GM20431 (cell line): ENCODE measurements around the gene HSD17B1.
"Not testable (repeated sequence)": the region's sequence is repeated elsewhere in the genome, so short reads cannot be mapped to it uniquely, and the experiment has no call there.

Source experiments
- in situ Hi-C: fragments of 300-500 bp; cut with MseI, MboI; formaldehyde crosslinking; loops from one replicate; pipeline ENCODE4 v1.15.0; 2020; ENCODE audit warnings: low sequenced_read_pairs; ENCODE audit not compliant: unreplicated experiment

HSD17B1 gene

DNA sequence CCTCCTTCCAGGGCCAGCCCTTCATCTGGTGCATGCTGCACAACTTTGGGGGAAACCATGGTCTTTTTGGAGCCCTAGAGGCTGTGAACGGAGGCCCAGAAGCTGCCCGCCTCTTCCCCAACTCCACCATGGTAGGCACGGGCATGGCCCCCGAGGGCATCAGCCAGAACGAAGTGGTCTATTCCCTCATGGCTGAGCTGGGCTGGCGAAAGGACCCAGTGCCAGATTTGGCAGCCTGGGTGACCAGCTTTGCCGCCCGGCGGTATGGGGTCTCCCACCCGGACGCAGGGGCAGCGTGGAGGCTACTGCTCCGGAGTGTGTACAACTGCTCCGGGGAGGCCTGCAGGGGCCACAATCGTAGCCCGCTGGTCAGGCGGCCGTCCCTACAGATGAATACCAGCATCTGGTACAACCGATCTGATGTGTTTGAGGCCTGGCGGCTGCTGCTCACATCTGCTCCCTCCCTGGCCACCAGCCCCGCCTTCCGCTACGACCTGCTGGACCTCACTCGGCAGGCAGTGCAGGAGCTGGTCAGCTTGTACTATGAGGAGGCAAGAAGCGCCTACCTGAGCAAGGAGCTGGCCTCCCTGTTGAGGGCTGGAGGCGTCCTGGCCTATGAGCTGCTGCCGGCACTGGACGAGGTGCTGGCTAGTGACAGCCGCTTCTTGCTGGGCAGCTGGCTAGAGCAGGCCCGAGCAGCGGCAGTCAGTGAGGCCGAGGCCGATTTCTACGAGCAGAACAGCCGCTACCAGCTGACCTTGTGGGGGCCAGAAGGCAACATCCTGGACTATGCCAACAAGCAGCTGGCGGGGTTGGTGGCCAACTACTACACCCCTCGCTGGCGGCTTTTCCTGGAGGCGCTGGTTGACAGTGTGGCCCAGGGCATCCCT, 9.3 kb upstream of the HSD17B1 start:
- in situ Hi-C loops: no loop called here

DNA sequence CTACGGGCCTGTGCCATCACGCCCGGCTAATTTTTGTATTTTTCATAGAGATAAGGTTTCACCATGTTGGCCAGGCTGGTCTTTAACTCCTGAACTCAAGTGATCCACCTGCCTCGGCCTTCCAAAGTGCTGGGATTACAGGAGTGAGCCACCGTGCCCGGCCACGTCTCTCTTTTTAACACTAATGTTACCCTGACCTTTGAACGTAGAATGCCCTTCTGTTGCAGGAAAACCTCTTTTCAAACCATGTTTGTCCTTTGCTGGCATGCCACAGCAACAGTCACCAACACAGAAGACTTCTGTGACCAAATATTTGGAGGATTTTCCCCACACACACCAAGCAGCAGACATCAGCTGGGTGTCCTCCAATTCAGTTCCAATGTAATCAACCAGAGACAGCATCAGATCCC, 7.8 kb upstream of the HSD17B1 start:
- in situ Hi-C loops: no loop called here

DNA sequence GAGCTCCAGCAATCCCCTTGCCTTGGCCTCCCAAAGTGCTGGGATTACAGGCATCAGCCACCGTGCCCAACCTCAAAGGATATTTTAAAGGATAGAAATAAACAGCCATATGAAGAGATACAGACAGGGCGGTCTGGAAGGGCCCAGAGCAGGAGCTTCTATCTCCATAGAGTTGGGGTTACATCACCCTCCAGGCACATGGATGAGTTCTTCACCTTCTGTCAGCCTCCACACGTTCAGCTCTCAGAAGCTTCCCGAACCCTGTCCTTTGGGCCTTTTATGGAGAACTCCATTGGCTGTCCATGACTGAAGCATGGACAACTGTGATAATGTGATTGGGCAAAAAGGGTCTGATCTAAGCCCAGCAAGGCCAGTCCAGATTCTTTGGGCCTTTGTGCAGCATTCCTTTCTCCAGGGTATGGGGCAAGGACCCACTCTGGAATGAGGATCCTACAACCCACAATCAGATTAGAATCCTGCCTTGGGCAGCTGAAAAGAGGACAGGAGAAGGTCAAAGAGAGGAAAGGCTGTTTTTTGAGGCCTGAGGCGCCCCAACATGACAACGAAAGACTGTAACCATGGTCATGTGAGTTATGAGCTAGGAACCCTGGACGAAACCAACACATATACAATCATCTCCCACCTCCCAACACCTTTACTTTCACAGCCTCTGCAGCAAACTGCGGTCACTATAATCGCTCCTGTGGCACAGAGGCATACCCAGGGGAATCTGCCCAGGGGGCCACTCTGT, 6.8 kb upstream of the HSD17B1 start:
- in situ Hi-C loops: not testable (repeated sequence)

DNA sequence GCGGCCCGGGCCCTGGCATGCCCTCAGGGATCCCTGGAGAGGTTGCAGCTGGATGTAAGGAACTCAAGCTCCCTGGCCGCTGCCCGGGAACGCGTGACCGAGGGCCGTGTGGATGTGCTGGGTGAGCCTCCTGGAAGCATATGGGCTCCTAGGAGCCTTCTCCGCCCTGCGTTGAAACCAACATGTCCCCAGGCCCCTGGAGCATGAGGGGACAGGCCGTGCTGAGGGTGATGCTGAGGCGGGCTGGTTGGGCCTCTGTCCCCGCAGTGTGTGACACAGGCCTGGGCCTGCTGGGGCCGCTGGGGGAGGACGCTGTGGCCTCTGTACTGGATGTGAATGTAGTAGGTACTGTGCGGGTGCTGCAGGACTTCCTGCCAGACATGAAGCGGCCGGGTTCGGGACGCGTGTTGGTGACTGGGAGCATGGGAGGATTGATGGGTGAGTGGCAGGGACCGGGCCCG, 5.7 kb upstream of the HSD17B1 start:
- in situ Hi-C loops: no loop called here

DNA sequence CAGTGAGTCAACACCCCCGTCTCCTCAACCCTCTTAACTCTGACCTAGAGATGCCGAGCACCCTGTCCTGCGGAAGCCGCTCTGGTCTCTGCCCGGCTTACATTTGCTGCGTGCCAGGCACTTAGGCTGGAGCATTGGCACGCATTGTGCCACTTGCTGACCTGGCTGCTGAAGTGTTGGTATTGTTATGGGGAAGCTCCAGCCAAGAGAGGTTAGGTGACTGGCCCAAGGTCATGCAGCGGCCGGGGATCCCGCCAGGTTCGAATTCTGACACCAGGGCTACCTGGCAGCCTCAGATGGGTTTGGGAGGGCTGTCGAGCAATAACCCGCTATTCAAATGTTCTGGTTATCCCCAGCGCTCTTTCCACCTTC, 5.0 kb upstream of the HSD17B1 start:
- in situ Hi-C loops: no loop called here

DNA sequence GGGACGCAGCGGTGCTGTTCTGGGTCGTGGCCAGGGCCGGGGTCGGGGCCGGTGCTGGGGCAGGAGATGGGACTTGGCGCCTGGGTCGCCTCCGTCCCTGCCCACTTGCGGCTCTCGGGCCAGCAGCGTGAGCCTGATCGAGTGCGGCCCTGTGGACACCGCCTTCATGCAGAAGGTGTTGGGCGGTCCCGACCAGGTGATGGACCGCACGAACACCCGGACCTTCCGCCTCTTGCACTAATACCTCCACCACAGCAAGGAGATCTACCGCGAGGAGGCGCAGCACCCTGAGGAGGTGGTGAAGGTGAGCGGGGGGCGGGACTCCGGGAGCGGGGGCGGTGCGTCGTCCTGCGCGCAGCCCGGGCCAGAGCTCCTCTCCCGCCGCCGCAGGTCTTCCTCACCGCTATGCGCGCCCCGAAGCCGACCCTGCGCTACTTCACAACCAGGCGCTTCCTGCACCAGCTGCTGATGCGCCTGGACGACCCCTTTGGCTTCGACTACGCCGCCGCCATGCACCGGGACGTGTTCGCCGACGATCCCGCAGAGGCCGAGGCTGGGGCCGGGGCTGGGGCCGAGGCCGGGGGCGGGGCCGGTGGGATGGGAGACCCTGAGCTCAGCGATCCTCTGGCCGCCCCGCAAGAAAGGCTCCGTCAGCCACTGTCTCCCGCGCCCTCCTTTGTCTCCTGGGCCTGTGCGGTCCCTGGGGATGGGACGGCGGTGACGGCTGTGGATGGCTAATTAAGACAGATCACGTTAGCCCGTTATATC, 4.5 kb upstream of the HSD17B1 start:
- in situ Hi-C loops: no loop called here

DNA sequence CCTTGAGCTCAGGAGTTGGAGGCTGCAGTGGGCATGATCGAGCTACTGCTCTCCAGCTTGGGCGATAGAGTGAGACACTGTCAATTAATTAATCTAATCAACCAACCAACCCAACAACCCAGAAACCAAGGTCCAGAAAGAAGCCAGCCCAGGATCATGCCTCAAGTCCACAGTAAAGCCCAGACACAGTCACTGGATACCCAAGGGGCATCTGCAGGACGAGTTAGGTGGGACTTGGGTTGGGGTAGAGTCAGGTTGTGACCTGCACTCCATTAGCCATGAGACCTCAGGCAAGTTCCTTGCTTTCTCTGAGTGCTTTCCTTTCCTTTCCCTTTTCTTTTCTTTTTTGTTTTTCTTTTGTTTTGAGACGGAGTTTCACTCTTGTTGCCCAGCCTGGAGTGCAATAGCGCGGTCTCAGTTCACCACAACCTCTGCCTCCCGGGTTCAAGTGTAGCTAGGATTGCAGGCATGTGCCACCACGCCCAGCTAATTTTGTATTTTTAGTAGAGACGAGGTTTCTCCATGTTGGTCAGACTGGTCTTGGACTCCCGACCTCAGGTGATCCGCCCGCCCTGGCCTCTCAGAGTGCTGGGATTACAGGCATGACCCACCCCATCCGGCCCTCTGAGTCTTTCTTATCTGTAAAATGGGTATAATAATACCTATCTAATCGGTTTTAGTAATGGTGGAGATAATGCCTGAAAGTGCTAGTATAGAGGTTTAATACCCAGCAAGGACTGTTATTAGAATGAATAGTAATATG, 3.5 kb upstream of the HSD17B1 start:
- in situ Hi-C loops: no loop called here

DNA sequence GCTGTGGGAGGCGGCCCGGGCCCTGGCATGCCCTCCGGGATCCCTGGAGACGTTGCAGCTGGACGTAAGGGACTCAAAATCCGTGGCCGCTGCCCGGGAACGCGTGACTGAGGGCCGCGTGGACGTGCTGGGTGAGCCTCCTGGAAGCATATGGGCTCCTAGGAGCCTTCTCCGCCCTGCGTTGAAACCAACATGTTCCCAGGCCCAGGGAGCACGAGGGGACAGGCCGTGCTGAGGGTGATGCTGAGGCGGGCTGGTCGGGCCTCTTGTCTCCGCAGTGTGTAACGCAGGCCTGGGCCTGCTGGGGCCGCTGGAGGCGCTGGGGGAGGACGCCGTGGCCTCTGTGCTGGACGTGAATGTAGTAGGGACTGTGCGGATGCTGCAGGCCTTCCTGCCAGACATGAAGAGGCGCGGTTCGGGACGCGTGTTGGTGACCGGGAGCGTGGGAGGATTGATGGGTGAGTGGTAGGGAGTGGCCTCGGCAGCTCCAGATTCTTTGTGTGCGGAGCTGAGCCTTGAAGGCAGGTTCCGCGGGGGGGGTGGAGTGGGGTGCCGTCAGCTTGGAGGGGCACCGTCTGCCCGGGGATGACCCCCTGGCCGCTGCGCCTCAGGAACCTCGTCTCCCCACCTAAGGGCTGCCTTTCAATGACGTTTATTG, 567 bp downstream of the HSD17B1 start:
- in situ Hi-C loops: no loop called here

DNA sequence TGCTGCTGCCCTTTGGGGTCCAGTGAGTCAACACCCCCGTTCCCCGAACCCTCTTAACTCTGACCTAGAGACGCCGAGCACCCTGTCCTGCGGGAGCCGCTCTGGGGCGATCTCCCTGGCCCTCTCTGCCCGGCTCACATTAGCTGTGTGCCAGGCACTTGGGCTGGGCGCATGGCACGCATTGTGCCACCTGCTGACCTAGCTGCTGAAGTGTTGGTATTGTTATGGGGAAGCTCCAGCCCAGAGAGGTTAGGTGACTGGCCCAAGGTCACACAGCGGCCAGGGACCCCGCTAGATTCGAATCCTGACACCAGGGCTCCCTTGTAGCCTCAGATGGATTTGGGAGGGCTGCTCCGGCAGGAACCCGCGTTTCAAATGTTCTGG, 1.1 kb downstream of the HSD17B1 start:
- in situ Hi-C loops: no loop called here

DNA sequence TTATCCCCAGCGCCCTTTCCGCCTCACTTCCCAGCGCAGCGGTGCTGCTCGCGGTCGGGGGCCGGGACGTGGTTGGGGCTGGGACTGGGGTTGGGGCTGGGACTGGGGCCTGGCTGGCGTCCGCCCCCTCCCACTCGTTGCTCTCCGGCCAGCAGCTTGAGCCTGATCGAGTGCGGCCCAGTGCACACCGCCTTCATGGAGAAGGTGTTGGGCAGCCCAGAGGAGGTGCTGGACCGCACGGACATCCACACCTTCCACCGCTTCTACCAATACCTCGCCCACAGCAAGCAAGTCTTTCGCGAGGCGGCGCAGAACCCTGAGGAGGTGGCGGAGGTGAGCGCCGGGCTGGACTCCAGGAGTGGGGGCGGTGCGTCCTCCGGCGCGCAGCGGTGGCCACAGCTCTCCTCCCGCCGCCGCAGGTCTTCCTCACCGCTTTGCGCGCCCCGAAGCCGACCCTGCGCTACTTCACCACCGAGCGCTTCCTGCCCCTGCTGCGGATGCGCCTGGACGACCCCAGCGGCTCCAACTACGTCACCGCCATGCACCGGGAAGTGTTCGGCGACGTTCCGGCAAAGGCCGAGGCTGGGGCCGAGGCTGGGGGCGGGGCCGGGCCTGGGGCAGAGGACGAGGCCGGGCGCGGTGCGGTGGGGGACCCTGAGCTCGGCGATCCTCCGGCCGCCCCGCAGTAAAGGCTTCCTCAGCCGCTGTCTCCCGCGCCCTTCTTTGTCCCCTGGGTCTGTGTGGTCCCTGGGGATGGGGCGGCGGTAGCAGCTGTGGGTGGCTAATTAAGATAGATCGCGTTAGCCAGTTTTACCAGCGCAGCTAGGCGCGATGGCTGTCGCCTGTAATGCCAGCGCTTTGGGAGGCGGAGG, 1.8 kb downstream of the HSD17B1 start:
- in situ Hi-C loops: no loop called here

DNA sequence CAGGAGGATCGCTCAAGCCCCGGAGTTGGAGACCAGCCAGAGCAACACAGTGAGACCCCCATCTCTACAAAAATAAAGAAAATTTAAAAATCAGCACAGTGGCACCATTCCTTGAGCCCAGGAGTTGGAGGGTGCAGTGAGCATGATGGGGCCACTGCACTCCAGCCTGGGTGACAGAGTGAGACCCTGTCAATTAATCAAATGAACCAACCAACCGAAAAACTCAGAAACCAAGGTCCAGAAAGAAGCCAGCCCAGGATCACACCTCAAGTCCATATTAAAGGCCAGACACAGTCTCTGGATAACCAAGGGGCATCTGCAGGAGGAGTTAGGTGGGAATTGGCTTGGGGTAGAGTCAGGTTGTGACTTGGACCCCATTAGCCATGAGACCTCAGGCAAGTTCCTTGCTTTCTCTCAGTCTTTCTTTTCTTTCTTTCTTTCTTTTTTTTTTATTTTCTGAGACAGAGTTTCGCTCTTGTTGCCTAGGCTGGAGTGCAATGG, 2.4 kb downstream of the HSD17B1 start:
- in situ Hi-C loops: no loop called here

DNA sequence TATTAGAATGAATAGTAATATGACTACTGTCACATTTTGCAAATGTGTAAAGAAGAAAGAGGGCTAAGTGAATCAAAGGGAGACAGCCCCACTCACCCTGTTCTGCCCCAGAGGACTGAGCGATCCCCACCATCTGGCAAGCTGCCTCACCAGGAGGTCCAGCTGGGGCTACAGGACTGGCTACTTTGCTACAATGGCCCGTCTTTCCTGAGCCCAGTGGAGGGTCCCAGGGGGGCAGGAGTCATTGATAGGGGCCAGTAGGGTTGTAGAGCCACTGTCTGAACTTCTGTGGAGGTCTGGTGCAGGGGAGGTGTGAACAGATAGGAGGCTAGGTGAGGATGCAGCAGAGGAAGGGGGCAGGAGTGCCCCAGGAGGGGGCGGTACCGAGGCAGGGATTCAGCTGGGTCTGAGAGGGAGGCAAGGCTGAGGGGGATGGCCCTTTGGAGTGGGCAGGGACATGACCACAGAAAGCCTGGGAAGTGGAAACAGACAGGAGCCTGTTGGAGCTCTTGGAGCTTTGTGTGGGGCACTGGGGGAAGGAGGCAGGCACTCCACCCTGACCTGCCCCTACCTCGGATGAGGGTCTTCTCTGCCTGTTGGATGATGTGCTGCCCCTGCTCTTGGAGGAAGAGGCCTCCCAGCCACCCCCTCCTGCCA, 3.4 kb downstream of the HSD17B1 start:
- in situ Hi-C loops: not testable (repeated sequence)

DNA sequence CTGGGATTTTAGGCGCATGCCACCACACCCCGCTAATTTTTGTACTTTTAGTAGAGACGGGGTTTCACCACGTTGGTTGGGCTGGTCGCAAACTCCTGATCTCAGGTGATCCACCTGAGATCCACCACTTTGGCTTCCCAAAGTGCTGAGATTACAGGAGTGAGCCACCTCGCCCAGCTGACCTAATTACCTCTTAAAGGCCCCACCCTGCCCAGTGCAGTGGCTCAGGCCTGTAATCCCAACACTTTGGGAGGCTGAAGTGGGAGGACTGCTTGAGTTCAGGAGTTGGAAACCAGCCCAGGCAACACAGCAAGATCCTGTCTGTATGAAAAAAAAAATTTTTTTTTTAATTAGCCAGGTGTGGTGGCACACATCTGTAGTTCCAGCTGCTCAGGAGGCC, 6.4 kb downstream of the HSD17B1 start:
- in situ Hi-C loops: no loop called here

DNA sequence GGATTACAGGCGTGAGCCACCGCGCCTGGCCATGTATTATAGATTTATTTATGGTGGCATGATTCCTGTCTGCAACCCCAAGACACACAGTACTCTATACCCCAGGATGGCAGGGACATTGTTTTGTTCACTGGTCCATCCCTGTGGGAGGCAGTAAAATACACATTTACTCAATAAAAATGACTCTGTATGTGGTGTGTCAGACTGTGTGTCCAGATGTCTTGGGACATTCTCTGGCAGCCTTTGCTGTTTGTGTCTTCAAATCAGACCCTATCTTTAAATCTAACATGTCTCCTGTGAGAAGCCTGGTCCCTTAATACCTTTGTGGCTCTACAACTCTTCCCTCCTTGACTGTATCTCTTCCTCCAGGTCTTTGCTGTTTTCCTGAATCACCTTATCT, 7.5 kb downstream of the HSD17B1 start:
- in situ Hi-C loops: no loop called here

DNA sequence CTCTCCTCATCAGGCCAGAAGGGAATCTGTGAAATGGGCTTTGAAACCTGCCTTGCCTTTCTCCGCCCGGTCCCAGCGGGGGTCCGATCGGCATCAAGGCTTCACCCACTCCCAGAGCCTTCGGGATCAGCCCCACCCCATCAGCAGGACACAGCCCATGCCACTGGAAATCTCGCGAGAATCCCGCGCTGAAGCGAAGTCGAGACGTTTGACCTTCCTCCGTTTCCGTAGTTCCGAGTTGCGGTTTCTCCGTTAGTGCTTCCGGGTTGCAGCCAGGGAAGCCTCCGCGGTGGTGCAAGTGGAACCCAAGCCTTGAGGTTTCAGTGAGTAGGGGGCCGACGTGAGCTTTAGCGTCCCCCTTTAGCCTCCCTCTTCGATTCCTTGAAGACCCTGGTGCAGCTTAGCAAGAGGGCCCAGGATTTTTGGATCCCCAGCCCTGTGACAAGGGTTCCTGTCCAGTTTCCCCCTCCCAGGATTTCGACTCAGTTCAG, 9.2 kb downstream of the HSD17B1 start, which contains the start of gene COASY:
TSS of gene COASY (plus strand) at position 252 of the 491 bp plus-strand sequence. CDS start 475 bp downstream, outside the sequence.
- in situ Hi-C loops: no loop called here

DNA sequence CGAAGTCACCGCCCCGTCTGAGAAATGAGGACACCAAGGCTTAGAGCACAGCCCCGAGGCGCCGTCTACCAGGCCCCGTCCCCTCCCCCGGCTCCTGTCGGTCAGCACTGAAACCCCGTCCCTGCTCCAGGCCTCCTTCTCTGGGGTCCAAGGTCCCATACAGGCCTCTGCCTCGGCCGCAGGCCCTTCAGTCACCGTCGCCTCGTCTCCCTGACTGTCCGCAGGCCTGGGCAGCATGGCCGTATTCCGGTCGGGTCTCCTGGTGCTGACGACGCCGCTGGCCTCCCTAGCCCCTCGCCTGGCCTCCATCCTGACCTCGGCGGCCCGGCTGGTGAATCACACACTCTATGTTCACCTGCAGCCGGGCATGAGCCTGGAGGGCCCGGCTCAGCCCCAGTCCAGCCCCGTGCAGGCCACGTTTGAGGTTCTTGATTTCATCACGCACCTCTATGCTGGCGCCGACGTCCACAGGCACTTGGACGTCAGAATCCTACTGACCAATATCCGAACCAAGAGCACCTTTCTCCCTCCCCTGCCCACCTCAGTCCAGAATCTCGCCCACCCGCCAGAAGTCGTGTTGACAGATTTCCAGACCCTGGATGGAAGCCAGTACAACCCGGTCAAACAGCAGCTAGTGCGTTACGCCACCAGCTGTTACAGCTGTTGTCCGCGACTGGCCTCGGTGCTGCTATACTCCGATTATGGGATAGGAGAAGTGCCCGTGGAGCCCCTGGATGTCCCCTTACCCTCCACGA, 9.8 kb downstream of the HSD17B1 start:
- in situ Hi-C loops: no loop called here

DNA sequence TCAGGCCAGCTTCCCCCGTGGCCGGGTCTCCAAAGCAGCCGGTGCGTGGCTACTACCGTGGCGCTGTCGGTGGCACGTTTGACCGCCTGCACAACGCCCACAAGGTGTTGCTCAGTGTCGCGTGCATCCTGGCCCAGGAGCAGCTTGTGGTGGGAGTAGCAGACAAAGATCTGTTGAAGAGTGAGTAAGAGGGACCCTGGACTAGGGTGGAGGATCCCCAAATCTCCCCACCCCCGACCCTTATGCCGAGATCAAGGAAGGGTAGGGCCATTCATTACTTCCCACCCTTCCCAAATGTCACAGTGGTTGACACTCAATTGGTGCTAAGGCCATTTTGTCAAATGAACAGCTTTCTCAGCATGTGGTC, 10.4 kb downstream of the HSD17B1 start:
- in situ Hi-C loops: no loop called here
